Stimulated activated CD4-positive, alpha-beta T cell treated with anti-CD3 and anti-CD28 coated beads, Interleukin-2, amount 100 ng/mL, for 48 hours (primary cell): ENCODE measurements around the gene TRPV5.

Experiments used
- DNase-seq, 2 donors: peaks; one replicate each; pipeline ENCODE4 v3.0.0-alpha.2; 2020

The TRPV5 gene

DNA sequence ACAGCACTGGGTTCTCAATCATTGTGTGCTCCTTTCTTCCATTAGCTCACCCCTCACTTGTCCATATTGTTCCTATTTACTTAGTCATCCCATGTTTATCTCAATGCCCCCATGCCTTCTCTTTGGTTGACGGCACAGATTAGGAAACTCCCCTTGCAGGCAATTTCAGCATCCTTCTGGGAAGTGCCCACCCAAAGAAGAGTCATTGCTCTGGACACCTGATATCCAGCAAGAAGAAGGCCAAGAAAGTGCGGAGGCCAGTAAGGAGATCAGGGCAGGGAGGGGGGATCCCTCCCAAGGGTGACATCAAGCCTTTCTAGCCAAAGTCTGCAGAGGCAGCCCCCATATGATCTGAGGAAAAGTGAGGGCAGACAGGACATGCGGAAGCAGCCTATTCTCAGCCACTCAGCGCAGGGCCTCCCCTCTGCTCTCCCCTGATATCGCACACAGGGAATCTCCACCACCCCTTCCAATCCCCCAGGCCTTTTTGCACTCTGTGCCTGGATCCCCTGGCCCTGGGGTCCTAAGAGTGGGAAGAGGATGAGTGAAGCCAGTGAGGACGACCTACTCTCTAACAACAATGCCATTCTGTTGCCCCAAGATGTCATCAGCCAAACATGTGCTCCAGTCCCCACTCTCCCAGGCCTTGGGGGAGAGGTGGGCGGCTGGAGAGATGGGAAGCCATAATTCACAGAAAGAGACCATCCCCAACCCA lies 49.8 kb downstream of the TRPV5 start:
- DNase-seq, result no peak

DNA sequence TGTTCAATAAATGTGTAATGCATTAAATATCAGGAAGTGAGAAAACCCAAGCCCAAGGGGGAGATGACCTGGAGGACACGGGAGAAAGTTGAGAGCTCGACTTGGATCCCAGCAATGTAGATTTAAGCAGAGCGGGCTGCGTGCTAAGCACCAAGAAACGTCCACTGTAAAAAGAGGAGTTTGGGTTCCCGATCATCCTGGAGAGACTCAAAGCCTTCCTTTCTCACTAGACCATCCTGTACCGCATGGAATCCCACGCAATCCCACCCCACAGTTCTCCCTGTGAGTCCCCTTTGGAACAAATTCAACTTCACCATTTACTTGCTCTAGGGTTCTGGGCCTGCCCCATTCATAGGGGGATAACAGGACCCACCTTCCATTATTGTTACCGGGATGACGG lies 50.4 kb downstream of the TRPV5 start:
- no peak for DNase-seq

DNA sequence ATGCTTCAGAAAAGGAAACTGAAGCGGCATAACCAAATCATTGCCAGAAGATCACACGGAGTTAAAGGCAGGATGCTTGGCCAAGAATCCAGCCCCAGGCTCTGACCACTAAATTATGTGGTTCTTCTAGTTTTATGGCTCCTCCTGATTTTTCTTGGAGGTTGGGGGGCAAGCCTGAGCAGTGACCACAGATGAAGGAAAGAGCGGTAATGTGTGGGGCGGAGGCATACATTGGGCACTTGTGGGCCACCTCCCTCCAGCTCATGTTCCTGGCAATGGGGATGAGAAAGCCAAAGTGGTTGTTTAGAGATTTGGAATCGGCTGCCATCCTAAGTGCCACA lies 51.2 kb downstream of the TRPV5 start:
- DNase-seq, result no peak

DNA sequence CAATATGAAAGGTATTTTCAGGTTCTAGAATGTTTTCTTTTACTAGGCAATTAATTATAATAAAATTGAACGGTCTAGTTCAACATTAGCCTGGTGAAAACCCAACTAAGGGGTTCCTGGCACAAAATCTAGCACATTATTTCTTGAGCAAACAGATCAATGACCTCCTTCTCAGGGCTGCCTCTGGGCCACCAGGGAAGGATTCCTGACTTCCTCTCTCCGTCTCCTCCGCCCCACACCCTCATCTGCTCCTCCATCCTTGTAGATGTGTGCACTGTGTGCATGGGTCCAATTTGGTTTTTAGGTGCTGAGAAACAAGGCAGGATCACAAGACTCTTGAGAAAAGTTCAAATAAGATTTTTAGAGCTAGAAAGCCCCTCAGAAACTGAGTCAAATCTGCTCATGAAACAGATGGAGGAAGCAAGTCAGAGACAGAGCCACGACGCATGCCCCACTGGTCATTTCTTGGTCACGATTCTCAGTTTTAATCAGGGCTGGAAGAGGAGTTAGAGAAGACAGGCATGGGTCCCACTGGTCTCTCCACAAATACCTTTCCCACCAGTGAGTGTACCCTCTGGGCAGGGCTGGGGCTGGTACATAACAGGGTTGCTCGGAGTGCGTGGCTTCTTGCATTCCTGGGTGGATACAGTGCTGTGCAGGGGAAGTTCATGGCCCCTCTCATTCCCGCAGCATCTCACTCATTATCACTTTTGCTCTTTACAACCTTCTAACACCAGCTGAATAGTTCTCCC lies 51.8 kb downstream of the TRPV5 start:
- DNase-seq, result no peak

DNA sequence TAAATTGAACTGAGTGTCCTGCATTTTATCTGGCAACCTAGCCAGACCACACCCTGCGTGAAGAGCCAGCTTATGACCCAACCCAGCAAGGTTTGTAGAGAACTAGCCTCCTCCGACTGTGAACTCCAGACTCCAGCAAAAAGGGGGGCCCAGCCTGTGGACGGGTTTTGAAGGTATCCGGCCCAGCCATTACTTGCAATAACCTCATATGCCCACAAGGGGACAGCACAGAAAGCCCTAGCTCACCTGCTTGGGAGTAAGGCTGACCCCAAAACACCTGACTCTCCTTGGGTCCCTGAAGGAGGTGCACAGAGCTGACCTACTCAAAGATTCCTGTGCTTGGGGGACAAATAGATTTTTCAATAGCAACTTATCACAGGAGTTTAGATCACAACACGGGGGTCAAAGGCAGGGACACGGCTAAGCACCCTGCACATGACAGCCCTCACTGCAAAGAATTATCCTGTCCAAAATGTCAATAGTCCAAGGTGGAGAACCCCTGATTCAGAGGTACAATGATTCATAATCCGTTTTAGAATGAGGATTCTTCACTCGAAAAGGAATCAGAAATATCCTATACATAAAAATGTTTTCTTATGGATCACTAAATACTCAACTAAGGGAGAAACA lies 52.6 kb downstream of the TRPV5 start:
- DNase-seq, result peak; percentile 29 to 33

DNA sequence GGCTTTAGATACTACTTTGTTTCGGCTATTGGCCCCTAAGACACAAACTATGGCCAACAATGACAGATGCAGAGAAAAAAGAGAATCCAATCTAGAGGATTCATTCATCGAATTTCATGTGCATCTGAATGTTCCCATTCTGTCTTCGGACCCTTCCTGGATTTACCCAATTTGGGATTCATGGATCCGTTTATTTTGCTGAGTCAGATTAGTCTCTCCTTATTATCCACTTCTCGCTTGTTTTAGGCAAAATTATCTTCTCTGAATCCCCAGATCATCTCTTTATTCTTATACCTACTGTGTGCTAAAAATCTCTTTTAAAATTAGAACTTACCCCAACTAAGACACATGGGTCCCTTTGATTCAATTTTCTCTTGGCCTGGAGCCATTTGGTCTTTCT lies 54.5 kb downstream of the TRPV5 start:
- no peak for DNase-seq

DNA sequence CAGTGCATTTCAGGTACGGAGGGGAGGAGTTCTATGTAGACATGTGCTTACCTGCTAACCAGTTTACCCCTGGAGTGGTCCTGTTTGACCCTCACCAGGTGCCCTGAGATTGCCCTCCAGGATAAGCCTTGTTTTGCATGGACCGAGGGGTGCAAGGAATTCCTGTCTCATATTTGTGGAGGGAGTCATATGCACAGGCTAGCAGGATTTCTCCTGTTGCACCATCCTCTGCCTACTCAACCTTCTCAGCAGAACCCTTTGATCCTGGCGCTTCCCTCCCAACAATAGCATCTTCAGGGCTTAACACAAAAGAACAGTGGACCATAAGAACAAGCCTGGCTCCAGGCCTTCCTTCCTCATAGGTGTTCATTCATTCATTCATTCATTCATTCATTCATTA lies 55.2 kb downstream of the TRPV5 start:
- no peak for DNase-seq

DNA sequence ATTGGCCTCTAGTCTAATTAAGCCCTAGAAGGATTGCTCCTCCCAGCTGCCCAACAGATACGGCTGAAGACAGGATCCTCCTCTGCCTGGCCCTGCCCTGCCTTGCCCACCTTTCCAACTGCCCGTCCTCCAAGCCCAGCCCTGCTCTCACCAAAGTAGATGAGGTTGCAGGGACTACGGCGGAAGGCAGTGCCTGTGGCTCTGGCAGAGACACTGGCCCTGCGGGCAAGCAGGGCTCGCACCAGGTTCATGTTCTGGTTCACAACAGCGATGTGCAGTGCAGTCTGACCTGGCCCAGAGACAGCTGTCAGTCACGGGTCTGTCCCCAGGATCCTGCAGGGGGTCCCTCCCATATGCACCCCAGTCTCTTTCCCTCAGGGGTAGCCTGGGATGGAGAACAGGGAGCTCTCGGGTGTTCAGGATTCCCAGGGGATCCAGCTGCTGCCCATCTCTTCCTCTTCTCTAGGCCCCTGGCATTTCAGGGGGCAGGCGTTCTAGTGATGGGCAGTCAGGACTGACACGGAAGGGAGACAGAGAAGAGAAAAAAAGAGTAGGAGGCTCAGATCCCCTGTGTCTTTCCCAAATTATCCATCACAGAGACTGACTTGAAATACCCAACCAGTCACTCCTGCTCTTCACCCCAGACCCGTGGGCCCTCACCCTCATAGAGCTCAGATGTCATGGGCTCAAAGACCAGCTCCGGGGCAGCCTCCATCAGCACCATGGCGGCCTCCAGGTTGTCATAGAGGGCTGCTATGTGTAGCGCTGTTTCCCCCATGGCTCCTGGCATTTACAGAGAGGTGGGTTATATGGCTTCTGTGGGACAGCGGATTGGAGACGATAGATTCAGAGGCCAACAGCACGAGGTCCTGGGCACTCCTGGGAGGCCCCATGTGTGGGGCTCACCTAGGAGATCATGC lies 56.3 kb downstream of the TRPV5 start:
- DNase-seq, result no peak

DNA sequence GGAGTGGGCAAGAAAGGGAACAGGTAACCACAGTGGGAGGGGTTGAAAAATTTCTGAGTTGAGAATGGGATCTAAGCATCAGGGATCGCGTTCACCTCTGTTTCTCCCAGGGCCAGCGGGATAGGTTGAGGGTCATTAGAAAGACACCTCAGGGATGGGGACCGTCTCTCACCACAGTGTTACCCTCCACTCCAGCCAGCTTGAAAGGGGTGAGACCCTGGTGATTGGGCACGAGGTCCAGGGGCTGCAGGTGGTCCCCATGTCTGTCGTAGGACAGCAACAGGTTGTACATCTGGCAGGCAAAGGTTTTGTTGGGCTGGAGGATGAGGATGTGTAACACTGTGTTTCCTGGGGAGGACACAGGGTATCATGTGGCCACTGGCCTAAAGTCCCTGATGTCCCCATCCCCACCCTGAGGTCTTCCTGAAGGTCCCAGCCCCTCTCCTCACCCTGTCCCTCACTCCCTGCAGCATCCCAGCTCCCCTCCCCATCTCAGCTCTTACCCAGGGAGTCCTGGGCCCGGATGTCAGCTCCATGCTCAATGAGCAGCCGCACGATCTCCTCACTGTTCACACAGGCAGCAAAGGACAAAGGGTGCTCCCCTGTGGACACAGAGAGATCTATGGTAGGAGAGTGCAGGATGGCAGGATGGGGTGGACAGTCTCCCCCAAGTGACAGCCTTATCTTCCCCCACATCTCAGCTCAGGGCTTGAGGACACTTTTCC lies 57.1 kb downstream of the TRPV5 start:
- no peak for DNase-seq

DNA sequence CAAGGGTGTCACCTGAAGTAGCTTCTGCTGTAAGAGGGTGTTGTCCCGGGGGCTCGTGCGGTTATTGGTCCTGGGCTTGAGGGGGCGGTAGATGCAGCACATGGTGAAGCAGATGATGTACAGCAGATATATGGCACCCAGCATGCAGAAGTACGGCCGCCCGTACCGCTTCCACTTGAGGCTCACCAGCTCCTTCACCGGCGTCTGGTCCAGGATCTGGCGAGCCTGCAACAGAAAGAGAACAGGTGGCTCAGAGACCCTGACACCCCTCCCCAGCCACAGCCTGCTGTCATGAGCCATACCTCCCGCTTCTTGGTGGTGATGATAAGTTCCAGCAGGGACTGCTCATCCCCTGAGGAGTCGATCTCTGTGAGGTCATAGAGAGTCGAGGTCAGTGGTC lies 58.1 kb downstream of the TRPV5 start:
- no peak for DNase-seq

DNA sequence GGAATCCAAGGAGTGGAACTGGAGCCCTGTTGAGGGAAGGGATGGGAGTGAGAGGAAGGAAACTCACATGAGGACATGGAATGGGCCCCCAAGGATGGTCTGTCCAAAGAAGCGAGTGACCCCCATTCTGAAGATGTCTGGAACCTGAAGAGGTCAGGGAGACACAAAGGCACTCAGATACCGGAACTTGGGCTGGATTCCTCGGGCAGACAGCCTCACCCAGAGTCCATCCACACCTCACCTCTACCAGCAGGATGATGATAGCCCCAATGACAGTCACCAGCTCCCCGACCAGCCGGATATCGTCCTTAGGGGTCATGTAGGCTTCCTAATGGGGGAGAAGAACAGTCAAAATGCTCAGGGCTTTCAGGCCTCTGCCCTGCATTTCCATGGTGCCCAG lies 58.7 kb downstream of the TRPV5 start:
- no peak for DNase-seq

DNA sequence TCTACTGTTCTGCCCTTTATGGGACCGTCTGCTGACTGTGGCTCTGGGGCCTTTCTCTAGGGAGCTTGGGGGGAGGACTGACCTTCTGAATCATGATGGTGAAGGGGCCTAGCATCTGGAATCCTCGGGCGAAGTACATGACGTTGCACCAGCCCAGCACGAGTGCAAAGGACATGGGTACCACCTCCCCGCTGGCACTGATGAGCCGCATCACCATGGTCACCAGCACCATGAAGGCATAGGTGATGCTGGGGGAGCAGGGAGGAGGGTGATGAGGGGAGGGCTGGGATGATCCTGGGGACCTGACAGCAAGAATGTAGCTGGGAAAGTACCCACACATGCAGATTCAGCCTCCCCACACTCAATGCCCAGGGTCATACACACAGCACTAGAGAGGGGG lies 59.1 kb downstream of the TRPV5 start:
- no peak for DNase-seq

DNA sequence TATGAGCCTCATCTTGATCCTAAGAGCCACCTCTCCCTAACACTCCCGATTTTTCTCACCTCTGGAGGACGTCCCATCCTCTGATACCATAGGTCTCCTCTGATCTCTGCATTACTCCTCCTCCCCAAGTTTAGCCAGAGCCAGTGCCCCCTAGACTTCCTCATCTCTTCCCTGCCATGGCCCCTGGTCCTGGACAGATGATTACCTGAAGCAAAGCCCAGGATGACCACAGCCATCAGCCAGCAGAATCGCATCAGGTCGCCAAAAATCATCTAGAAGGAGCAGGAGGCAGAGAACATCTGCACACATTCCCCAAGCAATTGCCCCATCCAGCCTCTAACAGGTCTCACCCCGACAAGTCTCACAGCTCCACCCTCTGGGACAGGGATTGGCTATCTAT lies 59.7 kb downstream of the TRPV5 start:
- DNase-seq, result no peak

DNA sequence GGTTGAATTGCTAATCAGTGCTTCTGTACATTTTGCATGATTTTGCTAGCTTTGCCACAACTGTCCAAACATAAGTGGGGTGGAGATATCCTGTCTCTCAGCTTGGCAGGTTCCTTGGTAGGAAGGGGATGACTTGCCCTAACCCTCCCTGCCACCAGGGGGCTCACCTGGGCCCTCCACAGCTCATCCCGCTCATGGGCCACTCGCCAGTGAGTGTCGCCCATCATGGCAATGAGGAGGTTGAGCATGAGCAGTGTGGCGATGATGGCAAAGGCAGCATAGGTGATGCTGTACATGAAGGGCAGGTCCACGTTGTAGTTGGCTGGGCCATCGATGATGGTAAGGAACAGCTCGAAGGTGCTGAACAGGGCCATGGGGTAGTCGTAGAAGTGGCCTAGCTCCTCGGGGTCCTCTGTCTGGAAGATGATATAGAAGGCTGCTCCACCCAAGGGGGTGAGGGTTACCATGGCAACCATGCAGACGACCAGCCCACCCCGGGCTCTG lies 60.2 kb downstream of the TRPV5 start:
- DNase-seq, result peak; percentile 23 to 44

DNA sequence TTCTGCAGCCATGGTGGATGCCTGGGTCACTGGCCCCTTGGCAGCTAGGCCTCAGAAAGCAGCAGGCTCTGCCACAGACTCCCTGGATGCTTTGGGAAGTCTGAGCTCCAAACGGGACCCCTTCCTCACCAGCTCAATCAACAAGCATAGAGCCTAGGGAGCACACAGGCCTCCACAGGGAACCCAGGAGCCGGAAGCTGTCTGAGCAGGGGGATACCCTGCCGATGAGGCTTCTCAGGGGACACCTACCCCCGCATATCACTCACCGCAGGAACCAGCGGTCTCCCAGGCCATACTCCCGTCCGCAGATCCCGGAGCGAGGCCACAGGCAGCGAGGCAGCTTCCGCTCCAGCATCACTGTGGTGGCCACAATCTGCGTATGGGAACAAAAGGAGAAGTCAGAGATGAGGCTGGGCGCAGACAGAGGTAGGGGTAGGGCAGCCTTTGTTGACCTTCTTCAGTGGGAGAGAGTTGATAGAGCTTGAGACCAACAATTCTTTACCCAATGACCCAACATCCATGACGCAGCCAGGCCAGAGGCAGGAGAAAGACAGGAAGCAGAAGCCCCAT lies 61.4 kb downstream of the TRPV5 start:
- no peak for DNase-seq

DNA sequence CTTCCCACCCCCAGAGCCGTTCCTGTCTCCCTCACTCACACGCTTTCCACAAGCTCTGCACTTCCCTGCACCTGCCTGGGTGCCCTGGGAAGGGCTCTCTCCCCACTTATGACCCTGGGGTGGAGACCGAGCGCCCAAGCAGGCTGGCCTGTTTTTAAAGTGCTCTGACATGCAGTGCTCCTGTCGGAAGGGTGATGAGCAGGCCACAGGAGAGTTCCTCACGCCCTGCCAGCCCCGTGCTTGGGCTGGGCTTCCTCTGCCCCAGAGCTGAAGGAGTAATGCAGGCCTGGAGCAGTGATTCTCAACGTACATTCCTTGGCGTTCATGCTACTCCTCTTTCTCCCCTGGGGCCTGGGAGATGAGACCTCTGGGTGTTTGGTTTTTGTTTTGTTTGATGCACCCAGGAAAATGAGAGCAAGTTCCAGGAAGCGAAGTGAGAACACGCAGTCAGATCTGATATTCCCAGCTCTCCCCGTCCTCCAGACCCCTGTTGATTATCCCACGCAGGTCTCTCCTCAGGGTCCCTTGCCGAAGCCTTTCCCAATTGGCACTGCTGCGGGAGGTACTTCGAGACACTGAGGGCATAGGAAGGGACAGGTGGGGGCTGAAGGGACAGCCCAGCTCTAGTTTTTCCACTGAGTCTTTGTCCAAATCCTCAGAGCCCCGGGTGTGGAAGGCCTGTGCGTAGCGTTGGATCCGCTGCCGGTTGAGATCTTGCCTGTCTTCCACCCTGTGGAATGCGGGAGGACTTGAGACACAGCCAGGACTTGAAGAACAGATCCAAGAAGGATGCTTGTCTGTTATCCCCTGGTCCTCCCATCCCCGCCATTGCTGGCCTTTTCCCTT lies 62.1 kb downstream of the TRPV5 start:
- no peak for DNase-seq

DNA sequence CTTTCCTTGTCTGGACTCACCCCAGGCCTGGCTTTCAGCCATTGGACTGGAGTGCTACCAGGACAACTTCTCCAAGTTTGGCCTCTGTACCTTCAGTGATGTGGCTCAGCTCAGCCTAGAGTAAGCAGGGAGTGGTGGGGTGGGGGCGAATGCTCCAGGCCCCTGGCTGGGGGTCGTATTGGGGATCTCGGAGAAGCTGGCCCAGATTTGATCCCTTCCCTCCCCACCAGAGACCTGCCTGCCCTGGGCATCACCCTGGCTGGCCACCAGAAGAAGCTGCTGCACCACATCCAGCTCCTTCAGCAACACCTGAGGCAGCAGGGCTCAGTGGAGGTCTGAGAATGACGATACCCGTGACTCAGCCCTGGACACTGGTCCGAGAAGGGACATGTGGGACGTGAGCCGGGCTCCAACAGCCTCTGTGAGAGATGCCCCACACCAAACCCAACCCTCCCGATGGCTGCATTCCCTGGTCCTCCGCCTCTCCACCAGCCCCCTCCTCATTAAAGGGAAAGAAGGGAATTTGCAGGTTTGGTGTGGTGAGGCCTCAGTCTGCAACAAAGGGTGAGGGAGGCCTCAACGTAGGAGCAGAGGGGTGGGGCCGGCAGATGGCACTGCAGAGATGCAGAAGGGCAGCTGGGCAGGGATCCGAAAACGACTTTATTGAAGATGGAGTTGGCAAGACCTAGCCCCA lies 62.8 kb downstream of the TRPV5 start:
- no peak for DNase-seq

DNA sequence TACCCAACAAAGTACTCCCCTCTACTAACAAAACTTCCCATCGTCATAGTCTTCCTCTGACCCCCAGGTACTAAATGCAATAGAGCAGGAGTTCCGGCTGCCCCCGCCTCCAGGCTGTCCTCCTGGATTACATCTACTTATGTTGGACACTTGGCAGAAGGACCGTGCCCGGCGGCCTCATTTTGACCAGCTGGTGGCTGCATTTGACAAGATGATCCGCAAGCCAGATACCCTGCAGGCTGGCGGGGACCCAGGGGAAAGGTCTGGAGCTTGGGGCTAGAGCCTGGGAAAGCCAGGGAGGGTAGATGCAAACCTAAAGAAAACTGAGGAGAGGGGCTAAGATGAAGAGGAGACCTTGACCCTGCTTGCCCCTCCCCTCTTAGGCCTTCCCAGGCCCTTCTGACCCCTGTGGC lies 63.4 kb downstream of the TRPV5 start:
- DNase-seq, result no peak

DNA sequence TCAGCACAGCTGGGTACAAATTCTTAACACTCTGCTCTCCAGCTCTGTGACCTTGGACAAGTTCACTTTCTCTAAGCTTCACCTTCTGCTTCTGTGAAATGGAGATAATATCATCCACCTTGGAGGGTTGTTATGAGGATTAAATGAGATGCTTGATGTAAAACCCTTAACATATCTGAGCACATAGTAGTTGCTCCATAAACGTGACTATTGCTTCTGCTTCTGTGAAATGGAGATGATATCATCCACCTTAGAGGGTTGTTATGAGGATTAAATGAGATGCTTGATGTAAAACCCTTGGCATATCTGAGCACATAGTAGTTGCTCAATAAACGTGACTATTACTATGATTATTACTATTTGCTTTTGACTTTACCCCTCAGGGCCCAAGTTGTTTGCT lies 64.1 kb downstream of the TRPV5 start:
- no peak for DNase-seq

DNA sequence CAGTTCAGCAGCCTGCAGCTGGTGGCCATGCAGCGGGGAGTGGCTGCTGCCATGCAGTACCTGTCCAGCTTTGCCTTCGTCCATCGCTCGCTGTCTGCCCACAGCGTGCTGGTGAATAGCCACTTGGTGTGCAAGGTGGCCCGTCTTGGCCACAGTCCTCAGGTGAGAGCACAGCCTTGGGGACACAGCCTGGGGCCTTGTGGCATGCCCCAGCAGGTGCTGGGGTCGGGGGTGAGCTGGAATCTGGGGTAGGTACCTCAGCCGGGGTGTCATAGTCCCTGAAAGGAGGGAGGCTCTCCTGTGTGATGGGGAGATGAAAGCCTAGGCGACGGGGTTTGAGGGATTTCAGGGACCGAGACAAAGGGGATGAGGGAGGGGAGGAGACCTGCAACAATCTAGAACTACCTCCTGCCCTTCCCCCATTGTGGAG lies 64.5 kb downstream of the TRPV5 start:
- DNase-seq, result no peak
